HuH-7 (cell line): ENCODE measurements around the gene CELA3A.
"Not testable (repeated sequence)": the region's sequence is repeated elsewhere in the genome, so short reads cannot be mapped to it uniquely, and the experiment has no call there.

ENCODE experiments used
- DNase-seq: peaks from one replicate; pipeline ENCODE4 v3.0.0; 2011; ENCODE audit warnings: low spot score

CELA3A gene

DNA sequence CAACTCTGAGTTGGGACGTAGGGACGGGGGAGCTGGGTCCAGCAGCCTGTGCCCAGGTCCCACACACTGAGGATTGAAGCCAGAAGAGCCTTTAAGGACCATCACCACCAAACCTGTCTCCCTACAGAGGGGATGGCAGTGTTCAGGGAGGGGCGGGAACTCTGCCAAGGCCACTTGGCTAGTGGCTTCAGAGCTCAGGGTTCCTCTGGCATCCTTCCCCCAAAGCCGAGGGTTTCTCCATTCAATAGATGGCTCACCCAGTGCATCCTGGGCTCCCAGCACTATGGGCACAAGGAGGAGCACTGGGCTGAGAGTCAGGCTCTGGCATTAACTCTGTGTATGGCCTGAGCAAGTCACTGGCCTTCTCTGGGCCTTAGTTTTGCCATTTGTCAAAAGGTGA is 20.2 kb upstream of the CELA3A start:
- not testable (repeated sequence) for DNase-seq

DNA sequence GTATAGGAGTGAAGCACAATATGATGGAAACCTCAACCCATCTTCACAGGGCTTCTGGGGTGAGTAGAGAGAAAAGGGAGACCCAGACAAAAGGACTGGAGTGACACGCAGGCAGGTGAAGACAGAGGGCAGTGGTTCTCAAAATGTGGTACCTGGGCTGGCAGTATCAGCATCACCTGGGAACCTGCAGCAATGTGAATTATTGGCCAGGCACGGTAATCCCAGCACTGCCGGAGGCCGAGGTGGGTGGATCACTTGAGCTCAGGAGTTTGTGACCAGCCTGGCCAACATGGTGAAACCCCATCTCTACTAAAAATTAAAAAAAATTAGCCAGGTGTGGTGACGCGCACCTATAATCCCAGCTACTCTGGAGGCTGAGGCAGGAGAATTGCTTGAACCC is 19.3 kb upstream of the CELA3A start:
- DNase-seq: not testable (repeated sequence)

GRCh38 chr1:21983539-21983938 is 17.9 kb upstream of the CELA3A start:
- not testable (repeated sequence) for DNase-seq

DNA sequence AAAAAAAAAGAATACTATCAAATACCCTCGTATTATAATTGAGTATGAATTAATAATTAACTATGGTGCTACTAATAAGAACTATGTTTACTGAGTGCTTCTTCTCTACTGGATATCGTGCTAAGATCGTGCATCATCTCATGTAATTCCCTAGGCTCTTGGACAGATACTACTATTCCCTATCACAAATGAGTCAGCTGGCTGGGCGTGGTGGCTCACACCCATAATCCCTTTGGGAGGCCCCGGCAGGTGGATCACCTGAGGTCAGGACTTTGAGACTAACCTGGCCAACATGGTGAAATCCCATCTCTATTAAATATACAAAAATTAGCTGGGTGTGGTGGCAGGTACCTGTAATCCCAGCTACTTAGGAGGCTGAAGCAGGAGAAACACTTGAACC is 15.6 kb upstream of the CELA3A start:
- DNase-seq: not testable (repeated sequence)

DNA sequence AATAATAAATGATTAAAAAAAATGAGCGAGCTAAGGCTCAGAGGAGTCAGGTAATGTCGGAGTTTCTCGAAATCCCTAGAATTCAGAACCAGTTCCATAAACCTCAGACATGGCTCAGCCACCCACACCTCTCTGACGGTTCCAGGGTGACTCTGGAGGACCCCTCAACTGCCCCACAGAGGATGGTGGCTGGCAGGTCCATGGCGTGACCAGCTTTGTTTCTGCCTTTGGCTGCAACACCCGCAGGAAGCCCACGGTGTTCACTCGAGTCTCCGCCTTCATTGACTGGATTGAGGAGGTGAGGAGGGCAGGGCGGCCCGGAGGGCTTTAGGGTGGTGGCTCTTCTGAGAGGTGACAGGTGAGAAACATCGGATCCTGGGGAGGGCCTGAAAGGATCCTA is 15.1 kb upstream of the CELA3A start:
- DNase-seq: not testable (repeated sequence)

- DNase-seq: not testable (repeated sequence)
Observed at GRCh38 chr1:21989672-21990393, 11.6 kb upstream of the CELA3A start.

- not testable (repeated sequence) for DNase-seq
Observed at GRCh38 chr1:21992186-21992585, 9.3 kb upstream of the CELA3A start.

GRCh38 chr1:21994716-21995115 is 6.7 kb upstream of the CELA3A start:
- DNase-seq: not testable (repeated sequence)

- DNase-seq: not testable (repeated sequence)
Observed at GRCh38 chr1:21996663-21996970, 4.8 kb upstream of the CELA3A start.

DNA sequence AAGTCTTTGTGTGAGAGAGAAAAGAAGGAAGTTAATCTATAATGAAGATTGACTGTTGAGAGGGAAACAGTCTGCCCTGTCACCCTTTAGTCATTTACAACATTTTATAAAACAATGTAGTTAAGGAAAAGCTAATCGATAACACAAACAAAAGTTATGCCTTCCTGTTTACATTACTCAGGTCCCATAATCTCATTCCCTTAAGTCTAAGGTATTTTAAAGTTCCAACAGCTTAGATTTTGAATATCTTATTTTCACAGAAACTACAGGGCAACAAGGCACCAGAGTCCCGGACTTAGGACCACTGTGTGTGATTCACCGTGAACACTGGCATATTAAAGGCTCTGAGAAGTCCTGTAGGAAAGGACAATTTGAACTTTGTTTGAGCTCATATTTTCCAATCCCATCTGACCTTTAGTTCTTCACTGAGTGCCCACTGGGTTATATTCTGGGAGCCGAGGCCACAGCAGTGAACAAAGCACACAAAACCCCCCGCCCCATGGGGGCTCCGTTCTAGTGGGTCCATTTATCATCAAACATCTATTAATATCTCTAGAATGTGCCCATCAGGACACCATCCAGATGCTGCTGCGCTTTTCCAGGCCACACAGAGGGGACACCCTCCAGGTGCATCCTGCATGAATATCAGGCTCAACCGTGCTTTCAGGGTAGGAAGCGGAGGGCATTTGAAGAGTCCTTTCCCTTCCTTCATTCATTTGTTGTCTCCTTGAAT is 3.4 kb upstream of the CELA3A start:
- DNase-seq: not testable (repeated sequence)

DNA sequence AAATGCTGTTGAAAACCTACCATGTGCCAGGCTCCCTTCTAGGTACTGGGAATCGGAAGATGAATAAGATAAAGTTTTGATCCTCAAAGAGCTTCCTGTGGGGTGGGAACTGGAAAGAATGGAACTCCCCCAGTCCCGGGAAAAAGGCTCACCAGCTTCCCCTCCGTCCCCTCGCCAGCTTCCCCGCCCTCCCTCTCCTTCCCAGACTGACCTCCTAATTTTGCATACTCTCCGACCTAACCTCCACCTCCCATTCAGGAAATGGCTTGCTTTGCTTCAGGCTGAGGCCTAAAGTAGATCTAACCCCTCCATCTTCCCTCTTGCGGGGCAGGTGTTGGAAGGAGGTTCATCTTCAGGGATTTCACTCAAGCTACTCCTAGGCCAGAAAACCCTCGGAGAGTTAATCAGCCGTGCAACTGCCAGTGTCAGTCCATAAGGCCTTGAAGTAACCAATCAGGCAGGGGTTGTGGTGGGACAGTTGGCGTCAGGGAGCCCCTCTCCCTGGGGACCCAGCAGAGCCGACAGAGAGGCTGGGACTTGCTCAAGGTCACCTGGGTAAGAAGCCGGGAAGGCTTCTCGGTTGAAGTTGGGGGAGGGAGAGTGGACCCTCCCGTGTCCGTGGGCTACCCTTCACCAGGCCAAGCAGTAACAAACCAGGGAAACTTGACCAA is 2.7 kb upstream of the CELA3A start:
- DNase-seq: not testable (repeated sequence)

DNA sequence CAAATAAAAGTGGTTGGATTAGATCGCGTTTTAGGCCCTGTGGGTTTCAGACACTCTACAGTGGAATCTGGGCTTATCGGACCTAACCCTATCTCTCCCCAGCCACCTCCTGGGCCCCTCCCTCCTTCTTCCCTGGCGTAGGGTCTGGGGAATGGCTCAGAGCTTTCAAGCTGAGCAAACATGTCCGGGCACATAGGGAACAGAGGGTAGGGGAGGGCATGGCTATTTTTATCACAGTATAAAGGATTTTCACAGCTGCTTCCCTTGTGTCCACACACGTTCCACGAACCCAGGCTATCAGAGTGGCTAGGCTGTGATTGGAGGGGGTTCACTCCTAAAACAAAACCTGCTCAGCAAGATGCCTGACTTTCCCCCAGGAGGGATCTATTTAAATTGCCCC is 1.8 kb upstream of the CELA3A start:
- DNase-seq: not testable (repeated sequence)

GRCh38 chr1:22002461-22002860 is 1.0 kb downstream of the CELA3A start:
- DNase-seq: not testable (repeated sequence)

- not testable (repeated sequence) for DNase-seq
Observed at GRCh38 chr1:22002875-22003274, 1.4 kb downstream of the CELA3A start.

GRCh38 chr1:22003959-22004358 is 2.5 kb downstream of the CELA3A start:
- not testable (repeated sequence) for DNase-seq

DNA sequence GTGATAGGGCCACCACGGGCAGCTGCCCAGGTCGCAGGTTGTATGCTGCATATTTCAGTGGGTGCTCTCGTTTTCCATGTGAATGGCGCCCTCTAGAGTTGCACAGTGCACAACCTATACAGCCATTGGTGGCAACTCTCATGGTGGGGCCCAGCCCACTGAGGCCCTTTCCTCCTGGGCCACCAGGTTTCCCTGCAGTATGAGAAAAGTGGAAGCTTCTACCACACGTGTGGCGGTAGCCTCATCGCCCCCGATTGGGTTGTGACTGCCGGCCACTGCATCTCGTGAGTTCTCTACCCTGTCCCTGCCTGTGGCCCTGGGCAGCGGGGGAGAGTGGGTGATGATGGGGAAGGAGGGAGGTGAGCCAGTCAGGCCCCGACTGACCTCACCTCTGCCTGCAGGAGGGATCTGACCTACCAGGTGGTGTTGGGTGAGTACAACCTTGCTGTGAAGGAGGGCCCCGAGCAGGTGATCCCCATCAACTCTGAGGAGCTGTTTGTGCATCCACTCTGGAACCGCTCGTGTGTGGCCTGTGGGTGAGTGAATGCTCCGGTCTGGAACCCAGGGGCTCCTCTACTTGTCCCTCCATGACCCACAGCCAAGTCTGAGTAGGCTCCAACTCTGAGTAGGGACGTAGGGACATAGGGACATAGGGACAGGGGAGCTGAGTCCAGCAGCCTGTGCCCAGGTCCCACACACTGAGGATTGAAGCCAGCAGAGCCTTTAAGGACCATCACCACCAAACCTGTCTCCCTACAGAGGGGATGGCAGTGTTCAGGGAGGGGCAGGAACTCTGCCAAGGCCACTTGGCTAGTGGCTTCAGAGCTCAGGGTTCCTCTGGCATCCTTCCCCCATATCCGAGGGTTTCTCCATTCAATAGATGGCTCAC is 4.0 kb downstream of the CELA3A start:
- DNase-seq: not testable (repeated sequence)

DNA sequence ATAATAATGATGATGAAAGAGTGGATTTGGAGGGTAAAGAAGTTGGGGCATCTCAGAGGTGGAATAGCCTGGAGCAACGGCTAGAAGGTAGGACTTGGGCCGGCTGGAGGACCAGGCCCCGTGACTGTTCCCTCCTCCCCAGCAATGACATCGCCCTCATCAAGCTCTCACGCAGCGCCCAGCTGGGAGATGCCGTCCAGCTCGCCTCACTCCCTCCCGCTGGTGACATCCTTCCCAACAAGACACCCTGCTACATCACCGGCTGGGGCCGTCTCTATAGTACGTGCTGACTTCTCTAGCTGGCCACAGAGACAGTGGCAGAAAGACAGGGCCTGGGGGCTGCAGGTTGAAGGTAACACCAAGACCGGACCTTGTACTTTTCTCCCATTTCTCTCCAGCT is 5.3 kb downstream of the CELA3A start:
- not testable (repeated sequence) for DNase-seq

DNA sequence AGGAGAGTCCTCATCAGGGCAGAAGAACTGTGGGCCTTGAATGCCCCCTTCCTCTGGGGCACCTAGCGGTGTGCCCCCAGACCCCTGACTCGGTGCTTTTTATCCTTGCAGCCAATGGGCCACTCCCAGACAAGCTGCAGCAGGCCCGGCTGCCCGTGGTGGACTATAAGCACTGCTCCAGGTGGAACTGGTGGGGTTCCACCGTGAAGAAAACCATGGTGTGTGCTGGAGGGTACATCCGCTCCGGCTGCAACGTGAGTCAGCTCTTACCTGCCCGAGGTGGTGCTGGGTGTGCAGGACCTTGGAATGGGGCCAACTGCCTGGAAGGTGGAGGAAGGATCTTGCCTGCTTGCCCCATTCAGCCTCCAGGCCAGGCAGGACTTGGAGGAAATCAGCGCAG is 5.8 kb downstream of the CELA3A start:
- not testable (repeated sequence) for DNase-seq

- not testable (repeated sequence) for DNase-seq
Observed at GRCh38 chr1:22009566-22009965, 8.1 kb downstream of the CELA3A start.

DNA sequence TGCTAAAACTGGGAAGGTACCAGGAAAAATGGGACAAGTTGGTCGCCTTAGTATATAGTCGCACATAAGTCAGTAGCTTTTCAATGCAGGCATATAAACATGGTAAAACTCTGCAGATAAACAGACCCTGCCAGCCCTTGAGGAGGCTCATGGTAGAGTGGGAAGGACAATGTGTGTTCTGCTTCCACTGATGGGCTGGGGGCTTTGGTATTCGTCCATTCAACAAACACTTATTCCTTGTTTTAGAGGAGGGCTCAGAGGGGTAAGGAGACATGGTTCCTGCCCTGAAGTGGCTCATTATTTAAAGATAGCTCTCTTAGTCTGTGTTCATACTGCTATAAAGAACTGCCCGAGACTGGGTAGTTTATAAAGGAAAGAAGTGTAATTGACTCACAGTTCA is 11.3 kb downstream of the CELA3A start:
- DNase-seq: not testable (repeated sequence)

GRCh38 chr1:22014575-22015206 is 13.2 kb downstream of the CELA3A start:
- DNase-seq: not testable (repeated sequence)
